K562 (cell line): ENCODE results near the gene RIOK3. TPM values are rescaled to one million over a fixed set of nuclear protein-coding genes. Genes with fewer than 3 reads are reported as not detected.

Experiments used
- HCFC1 ChIP-seq: IDR thresholded peaks from 2 replicates; pipeline ENCODE4 v1.6.1; 2012; ENCODE audit warnings: low read depth, low read length, improper control_type of control experiment
- HDGF ChIP-seq: fragments of 450-650 bp; IDR thresholded peaks from 2 replicates; pipeline ENCODE4 v1.6.1; 2016
- L3MBTL2 ChIP-seq: fragments of 450-650 bp; IDR thresholded peaks from 2 replicates; pipeline ENCODE4 v1.6.1; 2016; ENCODE audit warnings: mild to moderate bottlenecking, moderate library complexity
- MEF2D ChIP-seq: conservative IDR thresholded peaks from 2 replicates; pipeline ENCODE4 v1.6.1; 2016; ENCODE audit warnings: low read depth, missing genetic modification characterization, missing compliant biosample characterization
- MGA ChIP-seq: fragments of 450-650 bp; IDR thresholded peaks from 2 replicates; pipeline ENCODE4 v1.6.1; 2016; ENCODE audit warnings: mild to moderate bottlenecking, moderate library complexity
- NFRKB ChIP-seq: fragments of 450-650 bp; IDR thresholded peaks from 2 replicates; pipeline ENCODE4 v1.6.1; 2016; ENCODE audit warnings: low read depth
- NKRF ChIP-seq: fragments of 450-650 bp; IDR thresholded peaks from 2 replicates; pipeline ENCODE4 v1.6.1; 2016; ENCODE audit warnings: borderline replicate concordance
- NR2C2 ChIP-seq, 2 experiments: fragments of 200-800 bp in 1 of 2; sonication (Bioruptor generic) in 1 of 2; sonication (generic) in 1 of 2; formaldehyde crosslinking in 1 of 2; IDR thresholded peaks; 2 replicates each; pipeline versions ENCODE4 v1.6.1 to v1.8.0; 2016 to 2022; ENCODE audit warnings: mild to moderate bottlenecking in 1 of 2, missing compliant biosample characterization in 1 of 2, missing genetic modification characterization in 1 of 2, missing genetic modification reagents in 1 of 2
- RBBP5 ChIP-seq: fragments of 200-600 bp; sonication (generic); IDR thresholded peaks from 2 replicates; pipeline ENCODE4 v1.6.1; 2012; ENCODE audit warnings: borderline replicate concordance, mild to moderate bottlenecking, low read length, control low read depth, inconsistent platforms; ENCODE audit not compliant: insufficient read depth, poor library complexity, severe bottlenecking
- ZFP36 ChIP-seq: fragments of 150-350 bp; IDR thresholded peaks from 2 replicates; pipeline ENCODE4 v1.6.1; 2018; ENCODE audit warnings: low read length, low read depth; ENCODE audit not compliant: partially characterized antibody
- ZNF584 ChIP-seq: fragments of 200-800 bp; sonication (Bioruptor generic); IDR thresholded peaks from 2 replicates; pipeline ENCODE4 v1.6.1; 2016; ENCODE audit warnings: low read depth, mild to moderate bottlenecking, missing genetic modification characterization, missing compliant biosample characterization
- polyA plus RNA-seq, 8 experiments: library from polyadenylated mRNA; depleted of rRNA in 4 of 8; stranded (reverse) in 5 of 8; unstranded in 3 of 8; fragments of >200 nt; fragmentation: Nextera tagmentation in 2 of 8; fragmentation: Illumina TruSeq in 1 of 8; extraction: Ambion mirVana in 2 of 8; extraction: Trizol in 1 of 8; gene quantifications; 2 replicates each; pipeline versions ENCODE4 v1.2.1 to v1.2.3, GENCODE V29; 2011 to 2014; ENCODE audit warnings: inconsistent platforms in 1 of 8, missing spikeins in 1 of 8
- total RNA-seq, 7 experiments: library from RNA; depleted of rRNA in 6 of 7; stranded (reverse); fragments of >200 nt in 6 of 7; fragmentation: Illumina TruSeq in 2 of 7; extraction: Trizol in 2 of 7; gene quantifications; 2 replicates each; pipeline versions ENCODE4 v1.2.1 to v1.2.3, GENCODE V29; 2011 to 2021; ENCODE audit warnings: low replicate concordance in 1 of 7
- TF ChIP-seq, protein P1 (sequence below): sonication (generic); formaldehyde crosslinking; IDR thresholded peaks from 2 replicates; pipeline ENCODE4 v1.8.0; 2022; ENCODE audit warnings: missing genetic modification reagents, mild to moderate bottlenecking, borderline replicate concordance

The RIOK3 gene
- total and polyA plus RNA-seq, 9 of the 15 experiments (the other 6 are each of a cell fraction or from before 2014, with no cell fraction given): 21.4 to 89.5 (median 62.9) TPM

GRCh38 chr18:23438608-23439366 lies 14.3 kb upstream of the RIOK3 start (continued):
- TF ChIP-seq RBBP5 (no peak), HCFC1 (0 out of 2 replicates have a peak, but pooled peaks have one; percentile 7), NR2C2 (CRISPR knock-in tag; IDR thresholded peaks at IDR 0.05) (no peak), NR2C2 (tag; IDR thresholded peaks at IDR 0.05) (peak; percentile 32), MGA (peak; percentile 17; the same call in 1 of the 2 replicates), HDGF (0 out of 2 replicates have a peak, but pooled peaks have one; percentile 61), L3MBTL2 (peak; percentile 38; the same call in 1 of the 2 replicates), NFRKB (no peak), ZFP36 (peak; percentile 78), NKRF (no peak), ZNF584 (CRISPR knock-in tag) (no peak), MEF2D (tag) (no peak)
- TF ChIP-seq, protein P1, sequence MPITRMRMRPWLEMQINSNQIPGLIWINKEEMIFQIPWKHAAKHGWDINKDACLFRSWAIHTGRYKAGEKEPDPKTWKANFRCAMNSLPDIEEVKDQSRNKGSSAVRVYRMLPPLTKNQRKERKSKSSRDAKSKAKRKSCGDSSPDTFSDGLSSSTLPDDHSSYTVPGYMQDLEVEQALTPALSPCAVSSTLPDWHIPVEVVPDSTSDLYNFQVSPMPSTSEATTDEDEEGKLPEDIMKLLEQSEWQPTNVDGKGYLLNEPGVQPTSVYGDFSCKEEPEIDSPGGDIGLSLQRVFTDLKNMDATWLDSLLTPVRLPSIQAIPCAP (CRISPR knock-in tag): no peak
